Right cardiac atrium (tissue), 5 donors: ENCODE data around the gene PRKG1. TPM values are rescaled to one million over a fixed set of nuclear protein-coding genes. Genes with fewer than 3 reads are reported as not detected.
"Not testable (repeated sequence)": the region's sequence is repeated elsewhere in the genome, so short reads cannot be mapped to it uniquely, and the experiment has no call there.

Experiments used
- ATAC-seq, 2 donors: fragments of 200-7000 bp; cut with Tn5 transposase; one replicate each; pipeline versions ENCODE4 v1.8.0 to v1.9.1; 2020; ENCODE audit warnings: moderate library complexity in 2 of 2, mild to moderate bottlenecking in 1 of 2
- DNase-seq, 3 donors: peaks; one replicate each; pipeline ENCODE4 v3.0.0-alpha.2; 2020
- H3K27ac ChIP-seq: one replicate; pipeline ENCODE4 v1.5.1; 2013; ENCODE audit warnings: mild to moderate bottlenecking, low read length, control low read depth, moderate library complexity
- H3K27me3 ChIP-seq: one replicate; pipeline ENCODE4 v1.6.1; 2013; ENCODE audit not compliant: control insufficient read depth, insufficient read depth
- H3K4me1 ChIP-seq: one replicate; pipeline ENCODE4 v1.6.1; 2013; ENCODE audit warnings: low read length; ENCODE audit not compliant: control insufficient read depth, insufficient read depth
- H3K4me3 ChIP-seq: one replicate; pipeline ENCODE4 v1.5.1; 2013; ENCODE audit warnings: low read length, control low read depth
- H3K9me3 ChIP-seq: one replicate; pipeline ENCODE4 v1.6.1; 2013; ENCODE audit warnings: low read length; ENCODE audit not compliant: control insufficient read depth
- WGBS: extraction: QIAGEN DNeasy Blood & Tissue Kit; methylation state at CpG from one replicate; pipeline ENCODE4 v1.1.7; 2013; 5-methylcytosine and 5-hydroxymethylcytosine counted together
- intact Hi-C, 4 donors: fragments of 100-400 bp; cut with DNase I; formaldehyde crosslinking; loops; one replicate each; pipeline versions ENCODE4 v1.11.0 to v1.14.0; 2022 to 2023
- polyA plus RNA-seq: library from polyadenylated mRNA; stranded (reverse); fragments of 200-250 nt; gene quantifications from one replicate; pipeline ENCODE4 v1.2.3, GENCODE V29; 2013
- total RNA-seq, 4 donors: library from RNA; stranded (reverse); fragmentation: NEBNext Ultra II Directional; extraction: Animal tissue kit (Norgen Biotek cat#: 25700); gene quantifications; one replicate each; pipeline ENCODE4 v1.2.1, GENCODE V29; 2021
- donor health status: healthy with polysubstance abuse.
- donor health status: DM: no; HTN: yes; CAD: no.
- donor health status: DM: no; HTN: no; CAD: no.
- donor health status: DM: no; HTN: yes; CAD: no; lungs with severe emphysema.
- donor health status: DM: yes; HTN: yes; CAD: no.

Gene PRKG1
- total and polyA plus RNA-seq, 5 donors = 16.6 to 49.9 (median 47.4) TPM

- no peaks in the 10 kb centered on the region for H3K4me1 ChIP-seq
- ATAC-seq (no peak), DNase-seq (no peak)
- intact Hi-C loops = no loop called here
- H3K4me3 ChIP-seq = no peak overlapping the region
- H3K9me3 ChIP-seq = no peaks in the 10 kb centered on the region
- H3K27me3 ChIP-seq = no peaks in the 10 kb centered on the region
- no peak overlapping the region for H3K27ac ChIP-seq
Observed at GRCh38 chr10:51666456-51666855, 592.2 kb downstream of the PRKG1 start.

- Histone ChIP-seq H3K27ac (no peak overlapping the region), H3K27me3 (no peaks in the 10 kb centered on the region), H3K4me3 (no peak overlapping the region), H3K9me3 (no peaks in the 10 kb centered on the region), H3K4me1 (no peaks in the 10 kb centered on the region)
- intact Hi-C loops = no loop called here
- peak in 1 of 2 donors; percentile 54 for ATAC-seq
- WGBS = 1% methylated on average over 1 of the region's 1 CpG
- DNase-seq = no peak
Observed at GRCh38 chr10:51667678-51668335, 593.5 kb downstream of the PRKG1 start.

GRCh38 chr10:51668336-51668689 lies 594.0 kb downstream of the PRKG1 start:
- no peak overlapping the region for H3K27ac ChIP-seq
- intact Hi-C loops = no loop called here

GRCh38 chr10:51669041-51669440 lies 594.8 kb downstream of the PRKG1 start:
- H3K27me3 ChIP-seq = no peaks in the 10 kb centered on the region
- H3K27ac ChIP-seq = no peak overlapping the region
- no peak overlapping the region for H3K4me3 ChIP-seq
- 93% methylated on average over 5 of the region's 5 CpGs for WGBS
- no peaks in the 10 kb centered on the region for H3K9me3 ChIP-seq
- DNase-seq = no peak
- ATAC-seq = no peak
- no peaks in the 10 kb centered on the region for H3K4me1 ChIP-seq
- intact Hi-C loops = no loop called here

More at GRCh38 chr10:51668336-51668689, 594.0 kb downstream of the PRKG1 start:
- Histone ChIP-seq H3K4me1 (no peaks in the 10 kb centered on the region), H3K4me3 (no peak overlapping the region), H3K27me3 (no peaks in the 10 kb centered on the region), H3K9me3 (no peaks in the 10 kb centered on the region)
- ATAC-seq (no peak), DNase-seq (no peak)

GRCh38 chr10:51672039-51672535 lies 597.8 kb downstream of the PRKG1 start:
- H3K4me3 ChIP-seq = no peak overlapping the region
- no peak for ATAC-seq
- intact Hi-C loops = no loop called here
- no peaks in the 10 kb centered on the region for H3K27me3 ChIP-seq
- H3K27ac ChIP-seq = no peak overlapping the region
- no peak for DNase-seq
- no peaks in the 10 kb centered on the region for H3K9me3 ChIP-seq
- H3K4me1 ChIP-seq = no peaks in the 10 kb centered on the region

GRCh38 chr10:51675088-51675487 lies 600.8 kb downstream of the PRKG1 start:
- no peaks in the 10 kb centered on the region for H3K9me3 ChIP-seq
- DNase-seq = no peak

GRCh38 chr10:51679841-51680240 lies 605.6 kb downstream of the PRKG1 start:
- WGBS = 85% methylated on average over 6 of the region's 6 CpGs
- ATAC-seq (no peak), DNase-seq (no peak)
- Histone ChIP-seq H3K9me3 (no peaks in the 10 kb centered on the region), H3K27ac (no peak overlapping the region), H3K4me1 (peaks cover 8% of the 10 kb centered on the region), H3K4me3 (no peak overlapping the region), H3K27me3 (no peaks in the 10 kb centered on the region)
- intact Hi-C loops = no loop called here

More at GRCh38 chr10:51675088-51675487, 600.8 kb downstream of the PRKG1 start:
- Histone ChIP-seq H3K27ac (no peak overlapping the region), H3K4me1 (peaks cover 3% of the 10 kb centered on the region), H3K4me3 (no peak overlapping the region), H3K27me3 (no peaks in the 10 kb centered on the region)
- ATAC-seq = no peak
- intact Hi-C loops = no loop called here

- H3K27me3 ChIP-seq = no peaks in the 10 kb centered on the region
- peaks cover 5% of the 10 kb centered on the region for H3K4me1 ChIP-seq
- DNase-seq (peak in 2 of 3 donors; percentile 14 to 41), ATAC-seq (peak; percentile 59 to 64)
- no peak overlapping the region for H3K4me3 ChIP-seq
- WGBS = 56% methylated on average over 4 of the region's 4 CpGs
- no peak overlapping the region for H3K27ac ChIP-seq
- H3K9me3 ChIP-seq = no peaks in the 10 kb centered on the region
- intact Hi-C loops = no loop called here
Observed at GRCh38 chr10:51683031-51683691, 608.9 kb downstream of the PRKG1 start.

GRCh38 chr10:51685768-51686167 lies 611.5 kb downstream of the PRKG1 start:
- H3K27ac ChIP-seq = no peak overlapping the region
- no peaks in the 10 kb centered on the region for H3K9me3 ChIP-seq
- WGBS = 89% methylated on average over 2 of the region's 2 CpGs
- intact Hi-C loops = no loop called here
- peaks cover 5% of the 10 kb centered on the region for H3K4me1 ChIP-seq
- H3K4me3 ChIP-seq = no peak overlapping the region
- peak in 1 of 2 donors; percentile 31 for ATAC-seq
- DNase-seq = no peak
- H3K27me3 ChIP-seq = no peaks in the 10 kb centered on the region

- no peak overlapping the region for H3K27ac ChIP-seq
- 75% methylated on average over 1 of the region's 1 CpG for WGBS
- no peaks in the 10 kb centered on the region for H3K9me3 ChIP-seq
- intact Hi-C loops = no loop called here
- no peak for ATAC-seq
- peaks cover 5% of the 10 kb centered on the region for H3K4me1 ChIP-seq
- no peak overlapping the region for H3K4me3 ChIP-seq
- DNase-seq = no peak
- no peaks in the 10 kb centered on the region for H3K27me3 ChIP-seq
Observed at GRCh38 chr10:51687296-51687695, 613.0 kb downstream of the PRKG1 start.

- H3K4me1 ChIP-seq, DNase-seq, ATAC-seq, intact Hi-C loops, H3K4me3 ChIP-seq, H3K27ac ChIP-seq, H3K27me3 ChIP-seq, H3K9me3 ChIP-seq: not testable (repeated sequence)
- 88% methylated on average over 2 of the region's 2 CpGs for WGBS
Observed at GRCh38 chr10:51688826-51689225, 614.5 kb downstream of the PRKG1 start.
